ENCODE results near the gene COMT. TPM values are rescaled to one million over a fixed set of nuclear protein-coding genes. Genes with fewer than 3 reads are reported as not detected.

Gene COMT
- total RNA-seq, 2 experiments from 2014 or later, result 76.1 to 79.6 TPM

DNA sequence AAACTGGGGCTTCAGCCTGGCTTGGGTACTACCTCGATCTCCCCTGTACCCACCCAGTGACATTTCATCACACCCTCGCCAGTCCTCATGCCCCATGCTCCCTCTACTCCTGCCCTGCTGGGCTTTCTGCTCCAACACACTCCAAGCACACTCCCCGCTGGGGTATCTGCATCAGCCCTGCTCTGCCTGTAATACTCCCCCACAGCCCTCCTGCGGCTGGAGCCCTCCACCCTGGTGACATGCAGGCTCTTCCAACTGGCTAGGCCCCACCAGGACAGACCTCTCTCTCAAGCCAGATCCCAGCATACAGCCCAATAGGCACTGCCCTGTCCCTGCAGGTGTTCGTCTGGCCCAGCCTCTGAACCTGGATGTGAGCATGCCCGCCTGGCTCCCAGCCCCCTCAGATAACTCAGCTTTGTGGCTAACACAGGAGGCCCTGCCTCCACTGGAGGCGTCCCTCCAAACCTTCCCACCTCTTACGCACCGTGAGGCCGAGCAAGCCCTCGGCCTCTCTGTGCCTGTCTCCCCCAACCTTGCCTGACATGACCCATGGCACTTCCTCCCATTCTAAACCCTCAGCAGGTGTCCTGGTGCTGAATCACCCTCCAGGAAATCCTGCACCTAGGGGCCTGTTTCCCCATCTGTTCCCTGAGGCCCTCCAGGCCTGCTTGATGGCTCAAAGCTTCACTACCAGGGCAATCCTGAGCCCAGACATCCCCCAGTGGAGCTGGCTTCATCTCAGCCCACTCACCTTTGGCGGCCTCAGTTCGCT is 33.5 kb downstream of the COMT start:
- no peak overlapping the region for H3K27ac Mint-ChIP-seq
- H3K4me1 Mint-ChIP-seq, result peaks cover 9% of the 10 kb centered on the region
- DNase-seq, result no peak
- no peaks in the 10 kb centered on the region for H3K36me3 Mint-ChIP-seq
- H3K9me3 Mint-ChIP-seq, result no peaks in the 10 kb centered on the region
- H3K4me3 Mint-ChIP-seq, result no peak overlapping the region
- H3K27me3 Mint-ChIP-seq, result no peaks in the 10 kb centered on the region

- Mint-ChIP-seq H3K9me3 (no peaks in the 10 kb centered on the region), H3K27me3 (no peaks in the 10 kb centered on the region), H3K4me3 (no peak overlapping the region), H3K36me3 (no peaks in the 10 kb centered on the region), H3K27ac (no peak overlapping the region), H3K4me1 (peaks cover 8% of the 10 kb centered on the region)
- DNase-seq, result no peak
These were observed 34.1 kb downstream of the COMT start for GRCh38 chr22:19975707-19976035.

- H3K9me3 Mint-ChIP-seq, result no peaks in the 10 kb centered on the region
- no peak overlapping the region for H3K27ac Mint-ChIP-seq
- H3K4me3 Mint-ChIP-seq, result no peak overlapping the region
- DNase-seq, result no peak
- peaks cover 3% of the 10 kb centered on the region for H3K4me1 Mint-ChIP-seq
- H3K36me3 Mint-ChIP-seq, result no peaks in the 10 kb centered on the region
- H3K27me3 Mint-ChIP-seq, result no peaks in the 10 kb centered on the region
These were observed 35.1 kb downstream of the COMT start for GRCh38 chr22:19976671-19977070.

GRCh38 chr22:19977296-19978243 is 36.0 kb downstream of the COMT start:
- H3K4me3 Mint-ChIP-seq, result no peak overlapping the region
- H3K27me3 Mint-ChIP-seq, result no peaks in the 10 kb centered on the region
- DNase-seq, result no peak
- H3K36me3 Mint-ChIP-seq, result no peaks in the 10 kb centered on the region
- no peak overlapping the region for H3K27ac Mint-ChIP-seq
- no peaks in the 10 kb centered on the region for H3K9me3 Mint-ChIP-seq
- H3K4me1 Mint-ChIP-seq, result peaks cover 3% of the 10 kb centered on the region

DNA sequence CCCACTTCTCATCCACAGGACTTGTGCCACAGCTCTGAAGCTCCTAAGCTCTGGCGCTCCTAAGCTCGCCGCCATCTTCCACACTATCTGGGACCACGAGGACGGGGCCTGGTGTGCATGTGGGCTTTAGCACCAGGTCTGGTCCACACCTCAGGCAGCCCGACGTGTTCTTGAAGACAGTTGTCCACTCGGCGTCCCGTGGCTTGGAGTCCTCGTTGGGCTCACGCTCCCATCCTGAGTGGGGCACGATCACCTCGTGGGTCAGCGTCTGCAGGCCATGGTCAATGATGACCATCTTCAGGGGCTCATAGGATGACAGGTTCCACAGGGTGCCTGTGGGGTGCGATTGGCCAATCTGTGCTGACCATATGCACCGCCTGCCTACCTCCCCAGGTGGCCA is 37.2 kb downstream of the COMT start:
- no peaks in the 10 kb centered on the region for H3K27me3 Mint-ChIP-seq
- H3K27ac Mint-ChIP-seq, result no peak overlapping the region
- no peak overlapping the region for H3K4me3 Mint-ChIP-seq
- H3K4me1 Mint-ChIP-seq, result peaks cover 3% of the 10 kb centered on the region
- H3K36me3 Mint-ChIP-seq, result no peaks in the 10 kb centered on the region
- H3K9me3 Mint-ChIP-seq, result no peaks in the 10 kb centered on the region
- no peak for DNase-seq

- Mint-ChIP-seq H3K4me1 (peaks cover 1% of the 10 kb centered on the region), H3K27me3 (peaks cover 2% of the 10 kb centered on the region), H3K4me3 (no peak overlapping the region), H3K9me3 (no peaks in the 10 kb centered on the region), H3K36me3 (no peaks in the 10 kb centered on the region), H3K27ac (no peak overlapping the region)
- no peak for DNase-seq
These were observed 38.3 kb downstream of the COMT start for GRCh38 chr22:19979712-19980493.

GRCh38 chr22:19980766-19981165 is 39.2 kb downstream of the COMT start:
- H3K27ac Mint-ChIP-seq, result no peak overlapping the region
- H3K4me1 Mint-ChIP-seq, result no peaks in the 10 kb centered on the region
- no peaks in the 10 kb centered on the region for H3K36me3 Mint-ChIP-seq
- peaks cover 3% of the 10 kb centered on the region for H3K27me3 Mint-ChIP-seq
- H3K4me3 Mint-ChIP-seq, result no peak overlapping the region
- no peak for DNase-seq
- H3K9me3 Mint-ChIP-seq, result no peaks in the 10 kb centered on the region

- Mint-ChIP-seq H3K27ac (no peak overlapping the region), H3K4me3 (no peak overlapping the region), H3K36me3 (no peaks in the 10 kb centered on the region), H3K4me1 (no peaks in the 10 kb centered on the region), H3K27me3 (peaks cover 3% of the 10 kb centered on the region), H3K9me3 (no peaks in the 10 kb centered on the region)
- DNase-seq, result no peak
These were observed 39.8 kb downstream of the COMT start for GRCh38 chr22:19981171-19981960.

- Mint-ChIP-seq H3K9me3 (no peaks in the 10 kb centered on the region), H3K4me1 (no peaks in the 10 kb centered on the region), H3K27me3 (peaks cover 3% of the 10 kb centered on the region), H3K36me3 (no peaks in the 10 kb centered on the region), H3K4me3 (no peak overlapping the region), H3K27ac (no peak overlapping the region)
- DNase-seq, result no peak
These were observed 40.7 kb downstream of the COMT start for GRCh38 chr22:19981961-19982920.

- Mint-ChIP-seq H3K36me3 (no peaks in the 10 kb centered on the region), H3K9me3 (no peaks in the 10 kb centered on the region), H3K27ac (no peak overlapping the region), H3K27me3 (peaks cover 3% of the 10 kb centered on the region), H3K4me3 (no peak overlapping the region), H3K4me1 (no peaks in the 10 kb centered on the region)
- no peak for DNase-seq
These were observed 41.5 kb downstream of the COMT start for GRCh38 chr22:19982991-19983578.

DNA sequence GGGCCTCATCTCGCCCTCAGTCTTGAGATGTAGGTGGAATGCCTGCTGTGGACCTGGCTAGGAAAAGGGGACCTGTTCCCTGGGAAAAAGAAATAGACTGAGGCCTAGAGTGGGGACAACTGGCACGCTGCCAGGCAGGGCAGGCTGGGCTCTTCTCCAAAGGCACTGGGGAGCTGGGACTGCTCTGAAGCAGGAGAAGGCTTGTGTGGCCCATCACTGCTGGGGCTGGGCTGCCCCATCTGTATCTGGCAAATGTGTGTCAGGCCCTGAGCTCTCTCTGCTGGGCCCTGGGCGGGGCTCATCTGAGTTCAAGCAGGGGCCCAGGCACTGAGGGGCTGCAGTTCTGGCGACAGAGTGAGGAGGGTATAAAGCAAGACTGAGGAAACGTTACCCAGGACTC is 42.2 kb downstream of the COMT start:
- H3K27ac Mint-ChIP-seq, result no peak overlapping the region
- no peaks in the 10 kb centered on the region for H3K9me3 Mint-ChIP-seq
- H3K4me3 Mint-ChIP-seq, result no peak overlapping the region
- H3K27me3 Mint-ChIP-seq, result peaks cover 3% of the 10 kb centered on the region
- DNase-seq, result no peak
- H3K36me3 Mint-ChIP-seq, result no peaks in the 10 kb centered on the region
- H3K4me1 Mint-ChIP-seq, result no peaks in the 10 kb centered on the region

DNA sequence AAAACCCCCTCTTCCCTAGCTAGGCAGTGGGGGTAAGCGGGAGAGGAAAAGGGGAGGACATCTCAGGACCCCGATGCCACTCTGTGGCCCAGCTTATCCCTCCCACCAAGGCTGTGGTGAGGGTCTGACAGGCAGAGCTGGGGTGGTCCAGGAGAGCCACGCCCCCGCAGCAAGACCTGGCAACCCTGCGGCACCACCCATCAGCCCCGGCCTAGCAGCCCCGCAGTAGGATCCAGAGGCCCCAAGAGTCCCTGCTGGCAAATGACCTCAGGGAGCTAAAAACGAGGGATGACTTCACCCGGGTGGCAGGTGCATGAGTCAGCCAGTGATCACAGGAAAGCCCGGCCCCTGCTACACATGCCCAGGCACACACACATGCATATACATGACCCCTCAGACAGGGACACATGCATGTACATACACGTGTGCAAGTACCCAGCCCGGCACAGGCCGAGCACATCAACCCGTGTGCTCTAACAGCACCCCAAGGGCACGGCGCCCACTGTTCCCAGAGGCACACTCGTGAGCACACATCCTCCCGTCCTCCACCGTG is 42.7 kb downstream of the COMT start:
- Mint-ChIP-seq H3K27ac (no peak overlapping the region), H3K36me3 (no peaks in the 10 kb centered on the region), H3K4me1 (no peaks in the 10 kb centered on the region), H3K4me3 (no peak overlapping the region), H3K9me3 (no peaks in the 10 kb centered on the region), H3K27me3 (peaks cover 3% of the 10 kb centered on the region)
- DNase-seq, result no peak

All from activated naive CD8-positive, alpha-beta T cell treated with anti-CD3 and anti-CD28 coated beads for 36 hours (primary cell).